Stimulated activated CD8-positive, alpha-beta memory T cell treated with anti-CD3 and anti-CD28 coated beads, Interleukin-15, amount 100 ng/mL, for 48 hours (primary cell): ENCODE measurements around the gene YES1.
A peak's percentile ranks its signal among the peaks of the same experiment; 100 is the strongest.
"Not testable (repeated sequence)": the region's sequence is repeated elsewhere in the genome, so short reads cannot be mapped to it uniquely, and the experiment has no call there.

ENCODE experiments used
- DNase-seq, 2 donors: peaks; one replicate each; pipeline ENCODE4 v3.0.0-alpha.2; 2020; ENCODE audit warnings: low read depth in 2 of 2

Gene YES1

GRCh38 chr18:820591-821165, 8.6 kb upstream of the YES1 start:
- DNase-seq: no peak

DNA sequence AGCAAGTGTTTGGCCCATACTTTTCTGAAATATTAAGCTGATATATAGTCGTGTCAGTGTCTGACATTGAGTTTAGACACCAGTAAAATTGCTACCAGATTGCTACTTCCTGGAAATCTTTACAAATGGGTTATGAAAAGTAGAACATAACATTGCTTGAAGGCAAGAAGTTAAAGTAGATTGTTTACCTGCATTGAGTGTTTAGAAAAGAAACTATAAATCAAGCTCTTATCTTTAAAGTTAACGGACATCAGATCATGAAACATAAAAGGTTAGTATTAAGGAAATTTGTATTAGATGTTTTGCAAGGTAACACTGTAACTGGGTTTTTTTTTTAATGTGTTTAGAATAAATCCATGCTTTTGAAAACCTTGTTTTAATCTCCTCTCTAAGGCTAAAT, 4.8 kb upstream of the YES1 start:
- DNase-seq: no peak

GRCh38 chr18:816088-816653, 4.1 kb upstream of the YES1 start:
- DNase-seq: no peak

GRCh38 chr18:815353-815752, 3.3 kb upstream of the YES1 start:
- no peak for DNase-seq

DNA sequence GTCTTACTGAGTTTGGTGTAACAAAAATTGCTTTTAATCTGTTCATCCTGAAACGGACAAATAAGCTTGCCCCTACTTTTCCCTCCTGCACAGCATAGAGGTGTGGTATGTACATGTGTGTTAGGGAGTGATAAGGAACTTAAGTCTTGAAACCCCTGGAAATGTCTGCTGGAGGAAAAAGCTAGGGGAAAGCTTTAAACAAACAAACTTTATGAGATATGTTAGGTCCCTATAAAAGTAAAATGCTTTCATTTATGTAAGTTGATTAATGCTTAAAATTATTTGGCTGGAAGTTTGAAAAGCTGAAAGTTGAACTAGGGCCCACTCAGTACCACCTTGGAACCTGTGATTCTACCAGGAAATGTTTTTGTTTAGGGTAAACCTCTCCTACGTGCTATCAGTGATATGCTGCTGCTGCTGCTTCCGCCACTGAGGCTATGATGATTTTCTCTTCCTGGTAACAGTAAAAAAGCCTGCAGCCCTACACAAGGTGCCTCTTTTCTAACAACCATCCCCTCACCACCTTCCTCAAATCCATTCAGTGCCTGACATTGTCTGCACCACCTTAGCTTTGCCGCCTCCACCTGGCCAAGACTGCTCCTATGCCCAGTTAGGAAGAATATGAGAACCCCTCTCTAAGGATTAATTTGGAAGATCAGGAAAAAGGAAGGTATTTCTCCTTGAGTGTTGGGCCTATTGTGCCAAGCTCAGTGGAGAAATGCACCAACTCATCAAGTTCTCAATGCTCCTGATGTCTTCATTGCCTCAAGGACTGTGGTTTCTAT, 2.5 kb upstream of the YES1 start:
- no peak for DNase-seq

GRCh38 chr18:813172-814071, 1.4 kb upstream of the YES1 start:
- DNase-seq: peak in 1 of 2 donors; percentile 36

DNA sequence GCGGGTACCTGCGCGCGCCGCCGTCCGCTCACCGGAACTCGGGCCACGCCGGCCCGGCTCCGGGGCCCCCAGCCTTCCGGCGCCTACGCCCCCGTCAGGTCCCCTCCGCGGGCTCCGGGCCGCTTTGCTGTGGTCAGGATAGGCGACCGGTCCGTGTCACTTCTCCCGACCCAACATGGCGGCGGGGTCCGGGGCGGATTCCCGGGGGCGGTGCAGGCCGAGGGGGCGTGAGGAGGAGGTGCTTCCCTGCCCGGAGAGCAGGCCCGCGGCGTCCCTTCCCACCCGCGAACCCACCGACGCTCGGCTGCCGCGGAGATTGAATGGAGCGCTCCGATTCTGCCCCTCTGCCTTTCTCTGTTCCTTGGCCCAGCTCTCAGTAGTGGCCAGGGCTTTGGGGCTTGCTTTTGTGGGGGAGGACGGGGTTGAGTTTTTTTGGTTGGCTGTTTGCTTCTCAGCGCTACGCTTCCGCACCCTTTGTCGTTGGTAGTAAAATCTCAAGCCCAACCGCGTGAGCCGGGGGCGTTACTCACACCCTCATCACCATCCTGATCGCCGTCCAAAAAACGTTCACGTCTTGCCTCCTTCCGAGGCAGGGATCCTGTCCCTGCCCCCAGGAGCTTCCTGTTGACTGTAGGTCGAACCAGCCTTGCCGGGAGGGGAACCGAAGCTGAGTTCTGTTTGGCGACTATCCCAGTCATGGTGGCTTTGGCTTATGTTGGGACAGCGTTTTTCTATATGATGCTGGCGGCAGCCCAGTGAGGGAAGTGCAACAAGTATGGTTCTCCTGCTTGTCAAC, 532 bp upstream of the YES1 start:
- peak; percentile 75 for DNase-seq

DNA sequence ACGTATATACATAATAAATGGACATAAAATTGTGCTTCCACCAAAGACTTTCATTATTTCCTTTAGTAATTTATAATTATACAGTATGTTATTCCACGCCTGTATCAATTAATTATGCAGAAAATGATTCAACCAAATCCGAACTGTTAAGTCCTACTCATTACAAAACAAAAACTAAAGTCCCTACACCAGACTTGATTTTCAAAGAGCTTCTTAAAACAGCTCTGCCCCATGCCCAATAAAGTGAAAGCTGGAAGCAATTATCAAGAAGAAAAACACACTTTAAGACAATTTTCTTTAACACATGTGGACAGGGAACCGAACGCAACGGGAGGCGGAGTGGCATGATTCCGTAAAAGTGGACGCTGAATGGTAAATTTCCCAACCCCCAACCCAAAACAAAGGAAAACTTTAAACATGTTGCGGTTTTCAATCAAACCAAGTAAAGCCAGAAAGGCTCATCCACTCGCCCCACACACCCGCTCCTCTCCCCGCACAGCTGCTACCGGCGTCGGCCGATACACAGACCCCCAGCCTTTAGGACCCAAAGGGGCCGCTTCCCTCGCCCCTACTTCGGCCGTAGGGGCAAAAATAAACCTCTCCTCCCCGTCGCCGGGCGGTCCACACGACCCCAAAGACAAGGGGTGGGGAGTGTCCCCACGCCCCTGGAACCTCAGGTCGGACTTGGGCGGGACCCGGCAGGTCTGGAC, 705 bp downstream of the YES1 start:
- DNase-seq: peak in 1 of 2 donors; percentile 3

DNA sequence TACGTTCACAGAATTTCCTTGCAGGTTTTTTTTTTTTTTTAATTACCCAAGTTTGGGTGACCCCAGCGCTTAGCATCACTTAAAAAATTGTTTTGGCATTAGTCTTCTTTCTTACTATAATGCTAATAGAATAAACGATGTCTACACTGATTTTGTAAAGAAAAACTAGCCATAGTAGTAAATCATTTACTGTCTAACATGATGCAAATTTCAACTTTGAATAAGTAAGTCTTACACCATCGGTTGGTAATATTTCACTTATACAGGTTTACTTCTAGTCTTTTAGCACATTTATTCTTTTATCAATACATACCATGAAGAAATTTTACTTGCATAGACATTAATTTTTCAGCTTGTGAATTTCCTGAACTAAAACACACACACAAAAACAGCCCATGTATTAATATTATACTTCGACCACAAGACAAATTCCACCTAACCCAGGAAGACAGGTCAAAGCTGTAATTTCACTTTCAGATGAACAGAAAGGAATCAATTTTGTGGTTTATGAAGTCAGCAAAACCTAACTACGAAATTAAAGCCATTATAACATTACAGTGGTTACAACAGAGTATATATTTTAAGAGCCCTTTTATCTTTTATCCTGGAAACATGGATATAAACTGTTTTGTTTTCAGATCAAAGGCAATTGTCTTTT, 1.9 kb downstream of the YES1 start:
- no peak for DNase-seq

DNA sequence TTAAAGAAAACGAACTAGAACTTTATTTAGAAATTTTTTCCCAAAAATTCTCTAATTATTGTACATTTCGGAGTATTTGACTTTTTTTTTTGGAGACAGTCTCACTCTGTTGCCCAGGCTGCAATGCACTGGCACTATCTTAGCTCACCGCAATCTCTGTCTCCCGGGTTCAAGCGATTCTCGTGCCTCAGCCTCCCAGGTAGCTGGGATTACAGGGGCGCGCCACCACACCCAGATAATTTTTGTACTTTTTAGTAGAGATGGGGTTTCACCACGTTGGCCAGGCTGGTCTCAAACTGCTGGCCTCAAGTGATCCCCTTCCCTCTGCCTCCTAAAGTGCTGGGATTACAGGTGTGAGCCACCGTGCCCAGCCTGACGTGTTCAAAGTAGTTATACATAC, 2.8 kb downstream of the YES1 start:
- not testable (repeated sequence) for DNase-seq

GRCh38 chr18:808502-808901, 3.5 kb downstream of the YES1 start:
- DNase-seq: no peak

DNA sequence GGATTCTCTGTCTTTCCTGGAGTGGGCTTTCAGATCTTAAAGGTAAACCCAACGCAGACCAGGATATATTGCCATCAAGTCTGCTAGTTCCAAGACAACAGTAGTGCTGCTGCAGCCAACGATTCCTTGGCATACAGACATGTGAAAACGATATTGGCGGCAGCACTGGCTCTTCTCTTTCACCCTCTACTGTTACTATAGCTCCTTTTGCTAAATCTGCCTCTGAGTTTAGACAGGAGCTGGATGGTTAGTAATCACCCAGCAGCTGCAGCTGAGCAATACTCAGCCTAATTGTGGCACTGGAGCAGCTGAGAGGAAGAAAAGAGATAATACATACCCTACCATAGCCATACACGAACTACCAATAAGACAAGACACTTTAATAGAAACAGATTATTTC, 4.0 kb downstream of the YES1 start:
- no peak for DNase-seq

DNA sequence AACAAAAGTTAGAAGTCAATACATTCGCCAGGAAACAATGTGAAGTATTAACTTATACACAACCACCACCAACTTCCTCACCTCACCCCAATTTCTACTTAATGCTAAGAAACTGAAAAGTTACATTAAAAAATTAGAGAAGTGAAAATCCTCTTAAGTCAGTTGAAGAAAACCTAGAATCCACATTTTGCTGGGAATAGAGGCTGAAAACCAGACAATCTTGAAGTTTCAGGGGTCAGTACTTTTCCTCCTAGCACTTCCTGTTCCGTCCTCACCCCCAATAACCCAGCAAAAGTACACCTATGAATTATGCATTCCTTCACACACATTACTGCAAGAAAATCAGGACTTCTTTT, 6.3 kb downstream of the YES1 start:
- no peak for DNase-seq

DNA sequence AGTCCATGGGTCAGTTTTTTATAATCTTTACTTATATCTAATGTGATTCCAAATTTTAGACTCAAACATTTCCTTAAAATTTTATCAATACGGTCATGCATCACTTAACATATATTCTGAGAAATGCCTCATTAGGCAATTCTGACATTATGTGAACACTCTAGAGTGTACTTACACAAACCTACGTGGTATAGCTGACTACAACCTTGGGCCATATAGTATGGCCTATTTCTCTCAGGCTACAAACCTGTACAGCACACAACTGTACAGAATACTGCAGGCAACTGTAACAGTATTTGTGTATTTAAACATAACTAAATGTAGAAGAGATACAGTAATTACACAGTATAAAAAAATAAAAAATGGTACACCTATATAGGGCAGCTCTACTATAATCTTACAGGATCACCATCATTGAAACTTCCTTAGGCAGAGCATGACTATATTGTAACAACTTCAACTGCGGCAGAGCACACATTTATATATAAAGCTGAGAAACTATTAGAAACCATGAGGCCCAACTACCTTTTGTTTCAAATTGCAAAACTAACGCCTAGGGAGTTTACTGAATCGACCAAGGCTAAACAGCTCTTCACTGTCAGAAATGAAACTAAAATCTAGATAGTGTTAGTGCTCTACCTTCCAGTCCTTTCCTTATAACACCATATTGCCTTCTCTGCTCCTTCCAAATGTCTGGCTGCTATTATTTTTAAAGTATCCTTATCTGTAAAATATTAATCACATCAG, 6.9 kb downstream of the YES1 start:
- DNase-seq: no peak

GRCh38 chr18:801137-801536, 10.9 kb downstream of the YES1 start:
- DNase-seq: no peak

GRCh38 chr18:799943-800342, 12.1 kb downstream of the YES1 start:
- no peak for DNase-seq

GRCh38 chr18:795383-795782, 16.7 kb downstream of the YES1 start:
- not testable (repeated sequence) for DNase-seq

GRCh38 chr18:789397-789796, 22.6 kb downstream of the YES1 start:
- DNase-seq: no peak

DNA sequence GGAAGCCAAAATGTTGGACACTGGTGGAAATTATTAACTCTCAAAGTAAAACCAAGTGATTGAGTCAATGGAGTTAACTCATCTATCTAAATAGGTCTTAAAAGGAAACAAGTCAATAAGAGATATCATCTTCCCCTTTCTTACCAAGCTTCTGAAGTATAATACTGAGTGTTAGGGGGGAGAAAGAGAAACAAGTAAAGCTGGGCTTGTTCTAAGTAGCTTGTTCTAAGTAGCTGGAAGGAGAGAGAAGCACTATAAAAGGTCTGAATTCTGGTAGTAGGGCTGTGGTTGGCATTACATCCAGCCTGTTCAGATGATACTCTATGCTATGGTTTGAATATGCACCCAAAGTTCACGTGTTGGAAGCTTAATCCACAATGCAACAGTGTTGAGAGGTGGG, 26.8 kb downstream of the YES1 start:
- DNase-seq: no peak
